ENCODE results near the gene BRD4.
"Not testable (repeated sequence)": the region's sequence is repeated elsewhere in the genome, so short reads cannot be mapped to it uniquely, and the experiment has no call there.

The BRD4 gene

DNA sequence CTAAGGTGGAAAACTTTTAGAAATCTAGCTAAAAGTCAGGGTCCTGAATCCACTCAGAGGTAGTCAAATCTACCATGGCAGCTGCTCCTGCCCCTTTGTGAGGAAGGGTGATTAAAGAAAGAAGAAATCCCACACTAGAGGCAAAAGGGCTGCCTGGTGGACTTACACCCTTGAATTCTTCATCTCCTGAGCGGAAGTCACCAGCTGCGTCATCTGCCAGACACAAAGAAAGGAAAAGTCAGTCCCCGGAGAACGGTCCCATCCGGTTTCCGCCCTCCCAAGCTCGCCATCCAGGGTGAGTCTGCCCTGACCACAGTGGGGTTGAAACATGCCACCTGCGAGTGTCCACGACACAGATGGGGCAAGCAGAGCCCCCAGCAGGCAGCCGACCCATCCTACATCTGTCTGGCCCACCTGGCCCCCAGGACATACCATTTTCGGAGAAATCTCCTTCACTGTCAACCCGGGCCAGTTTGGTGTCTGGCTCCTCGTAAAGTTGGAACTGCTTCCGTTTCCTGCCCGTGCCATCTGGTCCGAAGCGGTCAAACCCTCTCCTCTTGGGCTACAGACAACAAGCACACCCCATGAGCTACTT, 39.5 kb upstream of the BRD4 start:
- H3K27ac ChIP-seq (ENCODE audit: low read depth, low read length): no peak overlapping the region
- H3K4me1 ChIP-seq (ENCODE audit: control insufficient read depth, insufficient read depth, low read length): peaks cover under 1% of the 10 kb centered on the region
- H3K4me3 ChIP-seq (ENCODE audit: low read length): no peak overlapping the region
- H3K9ac ChIP-seq (ENCODE audit: low read length): no peak overlapping the region
- H3K36me3 ChIP-seq (ENCODE audit: control insufficient read depth, insufficient read depth, low read length): peaks cover 40% of the 10 kb centered on the region
- H3K27me3 ChIP-seq (ENCODE audit: control insufficient read depth, insufficient read depth, low read length): no peaks in the 10 kb centered on the region

DNA sequence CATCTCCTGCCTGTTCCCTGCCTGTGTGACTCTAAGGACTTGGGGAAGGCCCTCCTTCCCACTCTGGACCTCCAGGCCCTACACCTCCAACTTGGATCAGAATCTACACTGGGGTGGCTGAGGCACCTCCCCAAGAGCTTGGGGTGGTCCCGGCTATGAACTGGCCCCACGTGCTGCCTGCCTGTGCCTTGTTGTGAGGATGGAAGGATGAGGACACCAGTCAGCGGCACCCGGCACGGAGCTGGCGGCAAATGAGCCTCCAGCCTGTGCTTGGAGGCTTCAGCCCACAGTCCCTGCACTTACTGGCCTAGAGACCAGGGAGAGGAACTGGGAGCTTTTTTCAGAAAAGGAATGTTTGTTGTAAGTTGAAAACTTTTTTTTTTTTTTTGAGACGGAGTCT, 38.8 kb upstream of the BRD4 start:
- Histone ChIP-seq H3K36me3 (ENCODE audit: control insufficient read depth, insufficient read depth, low read length) (peaks cover 41% of the 10 kb centered on the region), H3K4me1 (ENCODE audit: control insufficient read depth, insufficient read depth, low read length) (no peaks in the 10 kb centered on the region), H3K27ac (ENCODE audit: low read depth, low read length) (no peak overlapping the region), H3K27me3 (ENCODE audit: control insufficient read depth, insufficient read depth, low read length) (no peaks in the 10 kb centered on the region), H3K4me3 (ENCODE audit: low read length) (no peak overlapping the region), H3K9ac (ENCODE audit: low read length) (no peak overlapping the region)

DNA sequence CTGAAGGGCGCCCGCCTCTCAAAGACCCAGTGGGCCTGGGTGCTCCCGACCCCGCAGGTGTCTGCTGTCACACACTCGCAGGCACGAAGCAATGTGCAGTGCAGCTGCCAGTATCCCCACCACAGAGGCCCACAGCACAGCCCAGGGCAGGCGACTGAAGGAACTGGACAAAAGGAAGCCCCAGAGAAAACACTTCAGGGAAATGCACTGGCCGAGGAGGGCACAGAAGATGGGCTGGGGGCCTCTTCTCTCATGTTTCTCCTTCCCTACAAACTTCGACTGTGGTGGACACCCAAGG, 37.2 kb upstream of the BRD4 start:
- Histone ChIP-seq H3K27me3 (ENCODE audit: control insufficient read depth, insufficient read depth, low read length) (no peaks in the 10 kb centered on the region), H3K4me1 (ENCODE audit: control insufficient read depth, insufficient read depth, low read length) (no peaks in the 10 kb centered on the region), H3K4me3 (ENCODE audit: low read length) (no peak overlapping the region), H3K27ac (ENCODE audit: low read depth, low read length) (no peak overlapping the region), H3K36me3 (ENCODE audit: control insufficient read depth, insufficient read depth, low read length) (peaks cover 49% of the 10 kb centered on the region), H3K9ac (ENCODE audit: low read length) (no peak overlapping the region)

DNA sequence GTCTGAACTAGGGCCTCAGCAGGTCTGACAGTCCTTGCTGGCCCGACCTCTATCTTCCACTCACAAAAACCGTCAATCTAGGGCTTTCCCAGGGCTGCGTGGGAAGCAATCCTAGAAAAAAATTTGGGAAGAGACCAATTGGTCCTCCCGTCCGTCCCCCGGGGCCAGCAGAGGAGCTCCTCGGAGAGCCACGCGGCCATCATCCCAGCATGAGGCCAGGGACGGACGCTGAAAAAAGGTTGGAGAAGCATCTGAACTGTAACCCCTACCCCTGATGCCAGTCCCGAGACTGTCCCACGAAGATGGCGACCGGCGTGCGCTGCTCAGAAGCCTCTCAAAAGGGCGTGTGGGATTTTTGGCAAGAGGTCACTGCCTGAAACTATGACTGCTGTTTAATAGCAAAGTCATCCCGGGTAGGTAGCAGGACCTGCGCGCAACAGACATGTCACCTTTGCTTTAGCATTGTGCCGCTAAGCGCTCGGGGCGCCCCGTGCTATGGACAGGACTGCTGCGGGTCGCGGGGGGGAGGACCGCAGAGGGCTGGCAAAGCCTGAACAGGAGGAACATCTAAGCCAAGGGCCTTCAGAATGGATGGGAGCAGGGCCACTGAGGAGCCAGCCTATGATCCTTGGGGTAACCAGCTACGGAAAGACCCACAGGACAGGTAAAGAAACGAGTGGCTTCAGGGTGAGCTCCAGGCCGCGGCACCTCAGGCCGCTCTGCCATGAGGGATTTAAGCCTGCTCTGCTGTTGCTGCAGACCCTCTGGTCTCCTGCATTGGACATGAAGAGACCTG, 36.7 kb upstream of the BRD4 start:
- Histone ChIP-seq H3K36me3 (ENCODE audit: control insufficient read depth, insufficient read depth, low read length) (peaks cover 49% of the 10 kb centered on the region), H3K4me1 (ENCODE audit: control insufficient read depth, insufficient read depth, low read length) (no peaks in the 10 kb centered on the region), H3K27ac (ENCODE audit: low read depth, low read length) (no peak overlapping the region), H3K4me3 (ENCODE audit: low read length) (no peak overlapping the region), H3K9ac (ENCODE audit: low read length) (no peak overlapping the region), H3K27me3 (ENCODE audit: control insufficient read depth, insufficient read depth, low read length) (no peaks in the 10 kb centered on the region)

DNA sequence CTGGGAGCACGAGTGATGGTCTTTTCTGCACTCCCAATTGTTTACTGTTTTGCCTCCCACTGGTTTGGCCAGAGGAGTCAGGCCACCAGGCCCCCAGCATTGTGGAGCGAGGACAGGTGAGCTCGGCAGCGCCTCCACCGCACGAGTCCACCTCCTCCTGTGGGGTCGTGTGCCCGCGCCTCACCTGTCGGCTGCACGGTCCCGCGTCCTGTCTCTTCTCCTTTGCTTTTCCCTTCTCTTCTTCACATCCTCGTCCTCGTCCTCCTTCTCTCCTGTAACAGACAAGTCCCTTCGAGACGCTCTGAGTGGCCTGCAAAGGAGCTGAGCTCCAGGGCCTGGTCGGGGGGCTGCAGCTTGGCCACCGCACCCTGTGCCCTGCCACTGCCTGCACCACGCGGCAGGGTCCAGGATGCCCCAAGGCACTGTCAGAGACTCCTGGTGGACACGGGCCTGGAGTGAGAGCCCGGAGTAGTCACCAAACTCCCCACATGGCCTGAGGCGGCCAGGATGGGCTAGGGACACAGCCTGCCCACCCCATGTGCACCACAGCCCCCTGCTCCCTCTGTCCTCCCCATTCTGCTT, 35.8 kb upstream of the BRD4 start:
- no peaks in the 10 kb centered on the region for H3K27me3 ChIP-seq (ENCODE audit: control insufficient read depth, insufficient read depth, low read length)
- H3K4me1 ChIP-seq (ENCODE audit: control insufficient read depth, insufficient read depth, low read length): no peaks in the 10 kb centered on the region
- no peak overlapping the region for H3K27ac ChIP-seq (ENCODE audit: low read depth, low read length)
- peaks cover 46% of the 10 kb centered on the region for H3K36me3 ChIP-seq (ENCODE audit: control insufficient read depth, insufficient read depth, low read length)
- H3K9ac ChIP-seq (ENCODE audit: low read length): no peak overlapping the region
- H3K4me3 ChIP-seq (ENCODE audit: low read length): no peak overlapping the region

DNA sequence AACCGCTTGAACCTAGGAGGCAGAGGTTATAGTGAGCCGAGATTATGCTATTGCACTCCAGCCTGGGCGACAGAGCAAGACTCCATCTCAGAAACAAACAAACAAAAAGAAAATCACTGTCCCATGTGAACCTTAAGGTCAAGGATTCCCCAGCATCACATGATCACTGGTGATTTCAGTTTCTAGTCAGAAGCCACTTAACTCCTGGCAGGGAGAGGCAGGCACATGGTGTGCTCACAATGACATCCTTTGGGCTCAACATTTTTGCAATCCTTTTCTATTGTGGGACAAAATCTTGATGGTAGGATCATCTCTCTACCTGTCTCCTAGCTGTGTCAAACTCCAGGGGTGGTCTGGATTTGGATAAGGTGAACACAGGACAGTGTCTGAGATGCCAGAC, 35.1 kb upstream of the BRD4 start:
- Histone ChIP-seq H3K27ac (ENCODE audit: low read depth, low read length) (no peak overlapping the region), H3K4me3 (ENCODE audit: low read length) (no peak overlapping the region), H3K36me3 (ENCODE audit: control insufficient read depth, insufficient read depth, low read length) (peaks cover 46% of the 10 kb centered on the region), H3K9ac (ENCODE audit: low read length) (no peak overlapping the region), H3K4me1 (ENCODE audit: control insufficient read depth, insufficient read depth, low read length) (no peaks in the 10 kb centered on the region), H3K27me3 (ENCODE audit: control insufficient read depth, insufficient read depth, low read length) (no peaks in the 10 kb centered on the region)

DNA sequence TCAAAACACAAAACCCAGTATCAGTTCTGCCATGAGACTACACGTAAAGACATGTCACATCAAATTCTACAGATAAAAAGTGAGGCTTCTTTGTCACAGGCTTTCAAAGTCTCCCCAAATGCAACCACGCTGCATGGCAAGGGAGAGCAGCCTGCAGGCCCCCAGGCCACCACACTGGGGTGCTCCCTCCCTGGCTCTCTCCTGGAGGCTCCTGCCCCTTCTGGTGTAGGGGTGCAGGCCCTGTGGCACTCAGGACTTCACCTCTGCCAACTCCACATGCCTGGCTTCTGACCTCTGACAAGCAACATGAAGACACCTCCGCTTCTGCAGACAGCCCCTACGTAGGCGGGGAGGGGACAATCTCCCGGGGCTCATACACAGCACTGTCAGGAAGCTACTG, 32.9 kb upstream of the BRD4 start:
- Histone ChIP-seq H3K27ac (ENCODE audit: low read depth, low read length) (no peak overlapping the region), H3K36me3 (ENCODE audit: control insufficient read depth, insufficient read depth, low read length) (peaks cover 39% of the 10 kb centered on the region), H3K27me3 (ENCODE audit: control insufficient read depth, insufficient read depth, low read length) (no peaks in the 10 kb centered on the region)

DNA sequence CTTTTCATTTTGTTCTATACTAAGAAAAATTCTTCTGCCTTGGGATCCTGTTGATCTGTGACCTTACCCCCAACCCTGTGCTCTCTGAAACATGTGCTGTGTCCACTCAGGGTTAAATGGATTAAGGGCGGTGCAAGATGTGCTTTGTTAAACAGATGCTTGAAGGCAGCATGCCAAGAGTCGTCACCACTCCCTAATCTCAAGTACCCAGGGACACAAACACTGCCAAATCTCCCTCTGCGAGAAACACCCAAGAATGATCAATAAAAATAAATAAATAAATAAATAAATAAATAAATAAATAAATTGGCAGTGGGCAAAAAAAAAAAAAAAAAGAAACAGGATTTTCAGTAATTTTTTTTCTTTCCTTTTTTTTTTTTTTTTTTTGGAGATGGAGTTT, 31.5 kb upstream of the BRD4 start:
- H3K27ac ChIP-seq (ENCODE audit: low read depth, low read length); H3K4me1 ChIP-seq (ENCODE audit: control insufficient read depth, insufficient read depth, low read length); H3K9ac ChIP-seq (ENCODE audit: low read length); H3K27me3 ChIP-seq (ENCODE audit: control insufficient read depth, insufficient read depth, low read length); H3K4me3 ChIP-seq (ENCODE audit: low read length): not testable (repeated sequence)
- peaks cover 35% of the 10 kb centered on the region for H3K36me3 ChIP-seq (ENCODE audit: control insufficient read depth, insufficient read depth, low read length)

More for the DNA sequence above, 32.9 kb upstream of the BRD4 start:
- H3K9ac ChIP-seq (ENCODE audit: low read length): no peak overlapping the region
- no peak overlapping the region for H3K4me3 ChIP-seq (ENCODE audit: low read length)
- H3K4me1 ChIP-seq (ENCODE audit: control insufficient read depth, insufficient read depth, low read length): no peaks in the 10 kb centered on the region

DNA sequence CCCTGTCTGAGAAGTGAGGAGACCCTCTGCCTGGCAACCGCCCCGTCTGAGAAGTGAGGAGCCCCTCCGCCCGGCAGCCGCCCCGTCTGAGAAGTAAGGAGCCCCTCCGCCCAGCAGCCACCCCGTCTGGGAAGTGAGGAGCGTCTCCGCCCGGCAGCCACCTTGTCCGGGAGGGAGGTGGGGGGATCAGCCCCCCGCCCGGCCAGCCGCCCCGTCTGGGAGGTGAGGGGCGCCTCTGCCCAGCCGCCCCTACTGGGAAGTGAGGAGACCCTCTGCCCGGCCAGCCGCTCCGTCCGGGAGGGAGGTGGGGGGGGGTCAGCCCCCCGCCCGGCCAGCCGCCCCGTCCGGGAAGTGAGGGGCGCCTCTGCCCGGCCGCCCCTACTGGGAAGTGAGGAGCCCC, 30.7 kb upstream of the BRD4 start:
- not testable (repeated sequence) for H3K27ac ChIP-seq (ENCODE audit: low read depth, low read length); H3K27me3 ChIP-seq (ENCODE audit: control insufficient read depth, insufficient read depth, low read length); H3K4me1 ChIP-seq (ENCODE audit: control insufficient read depth, insufficient read depth, low read length); H3K9ac ChIP-seq (ENCODE audit: low read length); H3K4me3 ChIP-seq (ENCODE audit: low read length)
- peaks cover 35% of the 10 kb centered on the region for H3K36me3 ChIP-seq (ENCODE audit: control insufficient read depth, insufficient read depth, low read length)

DNA sequence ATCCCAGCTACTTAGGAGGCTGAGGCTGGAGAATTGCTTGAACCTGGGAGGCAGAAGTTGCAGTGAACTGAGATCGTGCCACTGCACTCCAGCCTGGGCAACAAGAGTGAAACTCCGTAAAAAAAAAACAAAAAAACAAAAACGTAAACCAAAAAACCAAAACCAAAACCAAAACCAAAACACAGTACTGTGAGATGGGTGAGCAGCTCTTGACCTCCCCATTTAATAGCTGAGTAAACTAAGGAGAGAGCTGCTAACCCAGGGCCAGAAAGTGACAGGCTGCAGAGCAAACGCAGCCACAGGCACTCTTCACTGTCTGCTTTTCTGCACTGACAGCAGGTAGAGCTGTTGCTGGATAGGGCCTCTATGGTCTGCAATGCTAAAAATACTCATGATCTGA, 27.7 kb upstream of the BRD4 start:
- H3K27ac ChIP-seq (ENCODE audit: low read depth, low read length); H3K4me1 ChIP-seq (ENCODE audit: control insufficient read depth, insufficient read depth, low read length); H3K27me3 ChIP-seq (ENCODE audit: control insufficient read depth, insufficient read depth, low read length); H3K4me3 ChIP-seq (ENCODE audit: low read length); H3K9ac ChIP-seq (ENCODE audit: low read length): not testable (repeated sequence)
- peaks cover 27% of the 10 kb centered on the region for H3K36me3 ChIP-seq (ENCODE audit: control insufficient read depth, insufficient read depth, low read length)

DNA sequence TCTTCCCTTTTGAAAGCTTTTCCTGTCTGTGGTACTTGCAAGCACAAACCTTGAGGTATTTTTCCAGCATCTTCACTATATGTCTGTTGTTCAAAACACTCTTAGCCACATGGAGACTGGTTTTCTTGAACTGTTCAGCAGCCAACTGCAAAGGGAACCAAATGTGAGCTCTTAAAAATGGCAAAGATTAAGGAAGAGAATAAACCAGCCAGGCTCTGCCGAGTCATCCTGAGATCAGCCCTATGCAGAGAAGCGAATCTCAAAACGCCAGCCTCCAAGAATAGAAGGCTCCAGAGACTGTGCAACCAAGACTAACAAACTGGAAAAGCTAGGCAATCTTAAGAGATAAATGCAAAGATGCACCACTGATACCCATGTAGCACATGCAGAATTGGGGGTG, 26.6 kb upstream of the BRD4 start:
- Histone ChIP-seq H3K27me3 (ENCODE audit: control insufficient read depth, insufficient read depth, low read length) (no peaks in the 10 kb centered on the region), H3K9ac (ENCODE audit: low read length) (no peak overlapping the region), H3K4me1 (ENCODE audit: control insufficient read depth, insufficient read depth, low read length) (no peaks in the 10 kb centered on the region), H3K4me3 (ENCODE audit: low read length) (no peak overlapping the region), H3K27ac (ENCODE audit: low read depth, low read length) (no peak overlapping the region), H3K36me3 (ENCODE audit: control insufficient read depth, insufficient read depth, low read length) (peaks cover 30% of the 10 kb centered on the region)

DNA sequence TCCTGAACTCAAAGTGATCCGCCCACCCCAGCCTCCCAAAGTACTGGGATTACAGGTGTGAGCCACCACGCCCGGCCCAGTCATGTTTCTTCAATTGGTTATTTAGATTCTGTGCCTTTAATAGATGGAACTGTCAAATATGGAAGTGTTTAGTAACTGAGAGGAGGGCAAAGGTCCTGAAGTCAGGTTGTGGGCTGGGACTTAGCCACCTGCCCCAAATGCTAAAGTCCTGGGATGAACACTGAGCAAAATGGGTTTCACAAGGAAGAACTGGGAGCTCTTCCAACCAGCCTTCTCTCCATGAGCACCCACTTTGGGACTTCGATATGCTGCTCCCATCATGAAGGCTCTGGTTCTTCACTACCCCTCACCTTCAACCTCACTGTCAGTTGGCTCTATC, 25.6 kb upstream of the BRD4 start:
- no peak overlapping the region for H3K4me3 ChIP-seq (ENCODE audit: low read length)
- H3K36me3 ChIP-seq (ENCODE audit: control insufficient read depth, insufficient read depth, low read length): peaks cover 33% of the 10 kb centered on the region
- no peak overlapping the region for H3K9ac ChIP-seq (ENCODE audit: low read length)
- H3K4me1 ChIP-seq (ENCODE audit: control insufficient read depth, insufficient read depth, low read length): no peaks in the 10 kb centered on the region
- H3K27ac ChIP-seq (ENCODE audit: low read depth, low read length): no peak overlapping the region
- no peaks in the 10 kb centered on the region for H3K27me3 ChIP-seq (ENCODE audit: control insufficient read depth, insufficient read depth, low read length)
